ENCODE measurements around the gene MFAP3L.

DNA sequence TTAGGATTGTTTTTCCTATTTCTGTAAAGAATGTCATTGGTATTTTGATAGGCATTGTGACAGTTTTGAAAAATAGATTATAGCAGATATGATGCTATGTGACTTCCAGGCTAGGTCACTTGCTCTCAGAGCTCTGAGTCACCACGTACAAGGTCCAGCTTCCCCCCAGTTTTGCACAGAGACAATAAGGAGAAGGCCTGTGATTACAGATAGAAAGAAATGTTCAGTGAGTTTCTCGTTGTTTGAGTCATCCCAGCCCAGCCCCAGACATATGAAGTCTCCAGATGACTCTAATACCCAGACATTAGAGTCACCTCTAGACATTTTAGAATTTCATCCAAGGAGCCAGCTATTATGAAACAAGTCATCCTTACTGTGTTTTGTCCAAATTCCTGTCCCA, 57.2 kb downstream of the MFAP3L start:
- TF ChIP-seq, protein P1, sequence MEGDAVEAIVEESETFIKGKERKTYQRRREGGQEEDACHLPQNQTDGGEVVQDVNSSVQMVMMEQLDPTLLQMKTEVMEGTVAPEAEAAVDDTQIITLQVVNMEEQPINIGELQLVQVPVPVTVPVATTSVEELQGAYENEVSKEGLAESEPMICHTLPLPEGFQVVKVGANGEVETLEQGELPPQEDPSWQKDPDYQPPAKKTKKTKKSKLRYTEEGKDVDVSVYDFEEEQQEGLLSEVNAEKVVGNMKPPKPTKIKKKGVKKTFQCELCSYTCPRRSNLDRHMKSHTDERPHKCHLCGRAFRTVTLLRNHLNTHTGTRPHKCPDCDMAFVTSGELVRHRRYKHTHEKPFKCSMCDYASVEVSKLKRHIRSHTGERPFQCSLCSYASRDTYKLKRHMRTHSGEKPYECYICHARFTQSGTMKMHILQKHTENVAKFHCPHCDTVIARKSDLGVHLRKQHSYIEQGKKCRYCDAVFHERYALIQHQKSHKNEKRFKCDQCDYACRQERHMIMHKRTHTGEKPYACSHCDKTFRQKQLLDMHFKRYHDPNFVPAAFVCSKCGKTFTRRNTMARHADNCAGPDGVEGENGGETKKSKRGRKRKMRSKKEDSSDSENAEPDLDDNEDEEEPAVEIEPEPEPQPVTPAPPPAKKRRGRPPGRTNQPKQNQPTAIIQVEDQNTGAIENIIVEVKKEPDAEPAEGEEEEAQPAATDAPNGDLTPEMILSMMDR (conservative IDR thresholded peaks at IDR 0.05) = no peak
- no peak for TF ChIP-seq EZH2 (IDR thresholded peaks at IDR 0.05; ENCODE audit: low read depth)
